GM18873 (cell line): ENCODE results near the gene DROSHA.

Experiments
- ATAC-seq: cut with Tn5 transposase; IDR thresholded peaks from one replicate; pipeline ENCODE4 v1.9.1; 2021; ENCODE audit warnings: mild to moderate bottlenecking, moderate library complexity, moderate number of reproducible peaks; ENCODE audit not compliant: unreplicated experiment, low FRiP score

The DROSHA gene

GRCh38 chr5:31530541-31531265 is 1.2 kb downstream of the DROSHA start:
- ATAC-seq: no peak

- ATAC-seq: no peak
Observed at GRCh38 chr5:31523041-31523440, 8.9 kb downstream of the DROSHA start.

GRCh38 chr5:31516802-31517201 is 15.1 kb downstream of the DROSHA start:
- no peak for ATAC-seq

GRCh38 chr5:31511305-31511704 is 20.6 kb downstream of the DROSHA start:
- ATAC-seq: no peak

GRCh38 chr5:31504529-31504928 is 27.4 kb downstream of the DROSHA start:
- no peak for ATAC-seq

GRCh38 chr5:31502506-31502905 is 29.4 kb downstream of the DROSHA start:
- ATAC-seq: no peak

- ATAC-seq: no peak
Observed at GRCh38 chr5:31500256-31500655, 31.6 kb downstream of the DROSHA start.

- ATAC-seq: no peak
Observed at GRCh38 chr5:31496891-31497290, 35.0 kb downstream of the DROSHA start.

- ATAC-seq: no peak
Observed at GRCh38 chr5:31496301-31496700, 35.6 kb downstream of the DROSHA start.

GRCh38 chr5:31495336-31495735 is 36.6 kb downstream of the DROSHA start:
- ATAC-seq: no peak

- no peak for ATAC-seq
Observed at GRCh38 chr5:31492869-31493268, 39.0 kb downstream of the DROSHA start.

- no peak for ATAC-seq
Observed at GRCh38 chr5:31487506-31487905, 44.4 kb downstream of the DROSHA start.

- ATAC-seq: no peak
Observed at GRCh38 chr5:31486441-31486840, 45.5 kb downstream of the DROSHA start.

- ATAC-seq: no peak
Observed at GRCh38 chr5:31485376-31486207, 46.3 kb downstream of the DROSHA start.

GRCh38 chr5:31481531-31482165 is 50.2 kb downstream of the DROSHA start:
- ATAC-seq: no peak

GRCh38 chr5:31479706-31480105 is 52.2 kb downstream of the DROSHA start:
- ATAC-seq: no peak

- no peak for ATAC-seq
Observed at GRCh38 chr5:31478901-31479300, 53.0 kb downstream of the DROSHA start.

GRCh38 chr5:31477971-31478370 is 53.9 kb downstream of the DROSHA start:
- ATAC-seq: no peak

- no peak for ATAC-seq
Observed at GRCh38 chr5:31477516-31477915, 54.4 kb downstream of the DROSHA start.

- no peak for ATAC-seq
Observed at GRCh38 chr5:31476738-31477141, 55.2 kb downstream of the DROSHA start.

- ATAC-seq: no peak
Observed at GRCh38 chr5:31471916-31472315, 60.0 kb downstream of the DROSHA start.
